Measurements from ENCODE around the gene CLUH.

Gene CLUH

DNA sequence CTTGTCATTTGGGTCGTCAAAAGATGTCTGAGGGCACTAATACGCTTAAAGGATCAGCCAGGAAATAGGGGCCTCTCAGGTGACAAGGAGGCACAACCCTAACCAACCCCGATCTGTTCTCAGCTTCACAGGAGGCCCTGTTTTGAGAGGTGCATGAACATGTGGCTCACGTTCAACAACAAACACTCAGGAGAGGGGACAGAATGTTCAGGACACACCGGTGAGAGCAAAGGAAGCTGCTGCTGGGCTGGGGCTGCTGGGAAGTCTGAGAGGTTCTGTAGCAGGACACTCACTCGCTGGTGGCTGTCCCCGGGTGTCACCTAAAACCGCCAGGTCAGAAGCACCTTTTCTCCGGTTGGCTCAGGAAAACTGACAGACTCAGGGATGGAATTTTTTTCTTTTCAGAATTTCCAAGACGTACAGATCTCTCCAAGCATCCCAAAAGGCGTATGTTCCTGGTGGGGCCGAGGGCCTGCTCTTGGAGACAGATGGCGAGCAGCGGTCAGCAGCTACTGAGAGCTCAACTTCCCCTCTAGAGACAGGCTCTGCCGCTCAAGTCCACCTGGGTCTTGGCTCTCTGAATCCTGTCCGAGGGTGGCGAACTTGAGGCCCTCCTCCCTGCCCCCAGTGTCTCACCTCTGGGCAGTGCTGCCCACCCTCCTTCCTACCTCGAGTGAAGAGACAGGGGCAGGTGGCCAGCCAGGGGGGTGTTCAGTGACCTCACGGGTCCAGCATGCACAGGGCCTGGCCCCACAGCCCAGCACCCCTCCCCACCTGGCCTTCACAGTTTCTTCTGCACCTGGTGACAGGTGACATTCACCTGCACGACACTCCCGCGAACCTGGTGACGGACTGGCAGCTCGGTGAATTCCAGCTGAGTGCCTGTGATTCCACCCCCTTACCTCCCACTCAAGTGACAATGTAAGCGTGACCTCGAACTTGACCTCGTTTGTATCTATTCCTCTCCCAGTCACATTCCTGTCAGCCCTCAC, 22.9 kb downstream of the CLUH start:
- H3K4me1 ChIP-seq: peaks cover 14% of the 10 kb centered on the region
- H3K9me3 ChIP-seq (ENCODE audit: control insufficient read depth, low read length): no peaks in the 10 kb centered on the region
- no peaks in the 10 kb centered on the region for H3K27me3 ChIP-seq (ENCODE audit: control insufficient read depth, insufficient read depth, low read length)
- no peaks in the 10 kb centered on the region for H3K79me2 ChIP-seq
- H3K4me2 ChIP-seq (ENCODE audit: low read length): no peak overlapping the region
- no peak overlapping the region for H3K4me3 ChIP-seq (ENCODE audit: low read depth, low read length)
- H3K9ac ChIP-seq: no peak overlapping the region
- no peak overlapping the region for H2AFZ ChIP-seq
- peak overlapping the region; percentile 47 for H3K27ac ChIP-seq
- TF ChIP-seq, protein P1, sequence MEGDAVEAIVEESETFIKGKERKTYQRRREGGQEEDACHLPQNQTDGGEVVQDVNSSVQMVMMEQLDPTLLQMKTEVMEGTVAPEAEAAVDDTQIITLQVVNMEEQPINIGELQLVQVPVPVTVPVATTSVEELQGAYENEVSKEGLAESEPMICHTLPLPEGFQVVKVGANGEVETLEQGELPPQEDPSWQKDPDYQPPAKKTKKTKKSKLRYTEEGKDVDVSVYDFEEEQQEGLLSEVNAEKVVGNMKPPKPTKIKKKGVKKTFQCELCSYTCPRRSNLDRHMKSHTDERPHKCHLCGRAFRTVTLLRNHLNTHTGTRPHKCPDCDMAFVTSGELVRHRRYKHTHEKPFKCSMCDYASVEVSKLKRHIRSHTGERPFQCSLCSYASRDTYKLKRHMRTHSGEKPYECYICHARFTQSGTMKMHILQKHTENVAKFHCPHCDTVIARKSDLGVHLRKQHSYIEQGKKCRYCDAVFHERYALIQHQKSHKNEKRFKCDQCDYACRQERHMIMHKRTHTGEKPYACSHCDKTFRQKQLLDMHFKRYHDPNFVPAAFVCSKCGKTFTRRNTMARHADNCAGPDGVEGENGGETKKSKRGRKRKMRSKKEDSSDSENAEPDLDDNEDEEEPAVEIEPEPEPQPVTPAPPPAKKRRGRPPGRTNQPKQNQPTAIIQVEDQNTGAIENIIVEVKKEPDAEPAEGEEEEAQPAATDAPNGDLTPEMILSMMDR (IDR thresholded peaks at IDR 0.05): no peak
- no peaks in the 10 kb centered on the region for H3K36me3 ChIP-seq (ENCODE audit: control insufficient read depth, insufficient read depth, low read length)

DNA sequence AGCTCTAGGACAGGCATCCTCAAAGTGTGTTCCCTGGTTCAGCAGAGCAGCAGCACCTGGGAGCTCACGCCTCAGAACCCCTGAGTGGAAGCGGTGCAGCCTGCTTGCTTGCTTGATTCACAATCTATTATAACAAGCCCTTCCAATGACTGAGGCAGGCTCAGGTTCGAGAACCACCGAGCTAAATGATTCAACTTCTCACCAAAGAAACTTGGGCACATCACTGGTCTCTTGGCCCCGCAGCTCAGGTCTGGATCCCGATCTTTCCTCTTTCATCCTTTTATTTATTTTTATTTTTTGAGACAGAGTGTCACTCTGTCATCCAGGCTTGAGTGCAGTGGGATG, 24.5 kb downstream of the CLUH start:
- no peak overlapping the region for H3K4me2 ChIP-seq (ENCODE audit: low read length)
- no peaks in the 10 kb centered on the region for H3K79me2 ChIP-seq
- no peak overlapping the region for H3K27ac ChIP-seq
- no peak overlapping the region for H3K9ac ChIP-seq
- H2AFZ ChIP-seq: no peak overlapping the region
- H3K27me3 ChIP-seq (ENCODE audit: control insufficient read depth, insufficient read depth, low read length): no peaks in the 10 kb centered on the region
- peaks cover 14% of the 10 kb centered on the region for H3K4me1 ChIP-seq
- H3K9me3 ChIP-seq (ENCODE audit: control insufficient read depth, low read length): no peaks in the 10 kb centered on the region
- H3K4me3 ChIP-seq (ENCODE audit: low read depth, low read length): no peak overlapping the region
- TF ChIP-seq, protein P1 (IDR thresholded peaks at IDR 0.05): no peak
- no peaks in the 10 kb centered on the region for H3K36me3 ChIP-seq (ENCODE audit: control insufficient read depth, insufficient read depth, low read length)

DNA sequence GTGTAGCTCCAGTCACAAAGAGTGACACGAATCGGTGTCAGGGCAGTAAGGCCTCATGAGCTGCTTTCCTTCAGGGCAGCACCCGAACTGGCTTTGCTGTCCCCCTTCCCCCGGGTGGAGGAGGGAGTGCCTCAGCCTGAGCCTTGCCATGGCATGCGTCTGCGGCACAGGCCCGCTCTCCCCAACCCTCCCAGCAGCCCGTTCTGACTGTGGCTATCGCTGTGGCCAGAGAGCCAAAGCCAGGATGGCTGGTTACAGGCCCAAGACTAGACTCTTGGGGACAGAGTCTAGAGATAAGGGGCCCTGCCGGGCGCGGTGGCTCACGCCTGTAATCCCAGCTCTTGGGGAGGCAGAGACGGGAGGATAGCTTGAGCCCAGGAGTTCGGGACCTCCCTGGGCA, 25.9 kb downstream of the CLUH start:
- H3K4me2 ChIP-seq (ENCODE audit: low read length): no peak overlapping the region
- peaks cover 14% of the 10 kb centered on the region for H3K4me1 ChIP-seq
- no peak overlapping the region for H3K27ac ChIP-seq
- H3K9me3 ChIP-seq (ENCODE audit: control insufficient read depth, low read length): no peaks in the 10 kb centered on the region
- no peaks in the 10 kb centered on the region for H3K27me3 ChIP-seq (ENCODE audit: control insufficient read depth, insufficient read depth, low read length)
- H3K36me3 ChIP-seq (ENCODE audit: control insufficient read depth, insufficient read depth, low read length): no peaks in the 10 kb centered on the region
- no peak overlapping the region for H3K9ac ChIP-seq
- no peak overlapping the region for H2AFZ ChIP-seq
- H3K4me3 ChIP-seq (ENCODE audit: low read depth, low read length): no peak overlapping the region
- peaks cover 3% of the 10 kb centered on the region for H3K79me2 ChIP-seq
- TF ChIP-seq, protein P1 (IDR thresholded peaks at IDR 0.05): no peak

DNA sequence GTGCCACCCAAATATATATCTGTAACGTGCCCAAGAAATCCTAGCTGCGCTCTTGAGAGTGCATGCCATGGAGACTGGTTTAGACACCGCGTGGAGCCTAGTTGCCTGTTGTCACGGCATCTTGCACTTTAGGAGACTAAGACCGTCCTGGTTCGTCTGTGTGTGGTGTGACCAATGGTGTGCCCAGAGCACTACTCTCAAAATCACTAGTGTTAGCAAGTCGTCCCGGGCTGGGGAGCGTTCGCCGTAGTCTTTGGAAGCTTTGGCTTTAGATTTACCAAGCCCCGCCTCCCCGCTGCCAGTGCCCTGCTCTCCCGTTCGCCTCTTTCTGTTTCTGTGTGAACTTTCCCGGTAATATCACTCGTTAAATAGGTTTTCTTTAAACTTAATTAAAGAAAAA, 27.0 kb downstream of the CLUH start:
- Histone ChIP-seq H3K9me3 (ENCODE audit: control insufficient read depth, low read length) (no peaks in the 10 kb centered on the region), H3K9ac (no peak overlapping the region), H3K4me2 (ENCODE audit: low read length) (no peak overlapping the region), H3K27ac (no peak overlapping the region), H3K4me1 (peaks cover 14% of the 10 kb centered on the region), H3K4me3 (ENCODE audit: low read depth, low read length) (no peak overlapping the region), H3K27me3 (ENCODE audit: control insufficient read depth, insufficient read depth, low read length) (no peaks in the 10 kb centered on the region), H3K36me3 (ENCODE audit: control insufficient read depth, insufficient read depth, low read length) (no peaks in the 10 kb centered on the region), H3K79me2 (peaks cover 3% of the 10 kb centered on the region), H2AFZ (no peak overlapping the region)
- TF ChIP-seq, protein P1 (IDR thresholded peaks at IDR 0.05): no peak

DNA sequence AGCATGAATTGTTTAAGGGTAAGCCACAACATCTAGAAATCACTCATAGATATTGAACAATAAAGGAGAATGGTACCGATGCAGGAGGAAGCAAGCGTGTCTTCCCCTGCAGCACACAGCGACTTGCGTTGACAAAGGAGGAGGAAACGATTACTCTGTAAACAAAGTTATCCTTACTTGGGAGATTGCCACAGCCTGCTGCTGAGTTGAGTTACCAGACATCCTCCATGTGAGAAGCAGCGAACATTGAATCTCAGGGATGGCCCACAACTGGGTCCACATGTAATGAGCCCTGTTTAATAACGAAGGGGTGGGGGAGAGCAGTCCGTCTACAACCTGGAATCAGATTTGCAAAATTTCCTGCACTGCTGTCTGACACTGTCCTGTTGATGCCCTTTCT, 27.7 kb downstream of the CLUH start:
- TF ChIP-seq, protein P1 (IDR thresholded peaks at IDR 0.05): no peak
- H3K9ac ChIP-seq: no peak overlapping the region

More for the DNA sequence above, 27.7 kb downstream of the CLUH start:
- Histone ChIP-seq H3K27me3 (ENCODE audit: control insufficient read depth, insufficient read depth, low read length) (no peaks in the 10 kb centered on the region), H3K4me2 (ENCODE audit: low read length) (no peak overlapping the region), H3K9me3 (ENCODE audit: control insufficient read depth, low read length) (no peaks in the 10 kb centered on the region), H3K4me3 (ENCODE audit: low read depth, low read length) (no peak overlapping the region), H2AFZ (no peak overlapping the region), H3K4me1 (peaks cover 7% of the 10 kb centered on the region), H3K27ac (no peak overlapping the region), H3K79me2 (peaks cover 3% of the 10 kb centered on the region), H3K36me3 (ENCODE audit: control insufficient read depth, insufficient read depth, low read length) (no peaks in the 10 kb centered on the region)
